ENCODE measurements around the gene AKAP13. TPM values are rescaled to one million over a fixed set of nuclear protein-coding genes. Genes with fewer than 3 reads are reported as not detected.

Gene AKAP13
- polyA plus RNA-seq, 1 of the 3 experiments (the other 2 are of a cell fraction), result 8.4 TPM

DNA sequence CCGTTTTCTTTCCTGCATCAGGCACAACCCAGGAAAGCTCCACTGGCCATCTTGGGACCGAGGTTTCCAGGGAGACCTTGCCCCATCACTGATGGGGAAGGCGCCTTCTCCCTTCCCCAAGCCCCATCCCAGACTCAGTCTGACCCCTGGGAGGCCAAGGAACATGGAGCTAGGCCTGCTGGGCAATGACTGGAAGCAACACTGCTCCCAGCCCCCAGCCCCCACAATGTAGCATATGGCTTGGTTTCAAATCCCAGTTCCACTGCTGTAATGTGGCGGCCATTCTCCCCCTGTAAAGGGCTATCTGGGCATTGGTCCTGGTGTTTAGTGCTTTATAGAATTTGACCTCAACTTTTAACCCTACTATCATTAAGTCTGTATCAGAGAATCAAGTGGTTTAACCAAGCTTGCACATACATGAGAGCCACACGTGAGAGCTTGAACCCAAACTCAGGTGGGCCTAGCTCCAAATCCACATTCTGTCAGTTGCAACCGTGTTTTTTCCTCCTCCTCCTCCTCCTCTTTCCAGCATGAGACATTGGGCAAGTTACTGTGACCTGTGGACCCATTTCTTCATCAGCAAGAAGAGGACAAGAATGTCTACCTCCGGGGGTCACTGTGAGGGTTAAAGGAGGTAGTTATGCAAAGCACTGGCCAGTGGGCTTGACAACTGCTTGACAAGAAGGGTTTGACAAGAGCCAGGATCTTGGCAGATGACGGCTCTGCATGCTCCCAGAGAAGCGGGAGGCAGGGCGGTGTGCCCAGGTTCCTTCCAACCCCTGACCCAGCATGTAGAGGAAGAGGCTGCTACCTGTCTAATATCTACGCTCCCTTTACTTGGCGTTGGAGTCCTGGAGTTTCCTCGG lies 376.9 kb downstream of the AKAP13 start:
- Histone ChIP-seq H3K4me2 (no peak overlapping the region), H3K9ac (no peak overlapping the region), H3K27ac (ENCODE audit: low read depth in 2 of 2, low read length in 1 of 2) (no peak overlapping the region), H4K20me1 (ENCODE audit: insufficient read depth) (no peaks in the 10 kb centered on the region), H3K79me2 (ENCODE audit: insufficient read depth) (no peaks in the 10 kb centered on the region), H2AFZ (ENCODE audit: low read depth) (no peak overlapping the region), H3K9me2 (no peaks in the 10 kb centered on the region), H3K36me3 (replicated peaks in 1 of 2; ENCODE audit: control insufficient read depth in 1 of 2, insufficient read depth in 2 of 2, low read length in 1 of 2) (peaks cover 0 to 12% of the 10 kb centered on the region in 2 experiments), H3K4me3 (ENCODE audit: low read depth in 2 of 2, low read length in 1 of 2) (no peak overlapping the region), H3K4me1 (ENCODE audit: control insufficient read depth in 1 of 2, insufficient read depth in 2 of 2, low read depth in 1 of 2, low read length in 1 of 2) (peaks cover 0 to 43% of the 10 kb centered on the region in 2 experiments; a peak in 1 of 4 replicates), H3F3A (replicated peaks; ENCODE audit: insufficient read depth) (no peaks in the 10 kb centered on the region), H3K9me3 (no peaks in the 10 kb centered on the region), H3K27me3 (ENCODE audit: insufficient read depth) (no peaks in the 10 kb centered on the region)
- no peak for DNase-seq
- CTCF ChIA-PET, result interaction anchor here (1.7 kb wide), 1 partner anchor 11 kb away, joined by 4 read pairs; no protein-coding TSS in a partner anchor
- TF ChIP-seq USF2 (IDR thresholded peaks at IDR 0.05; ENCODE audit: borderline replicate concordance, low read depth, low read length), result no peak
- TF ChIP-seq EZH2phosphoT487 (IDR thresholded peaks at IDR 0.05; ENCODE audit: borderline replicate concordance, low read depth), result no peak
- TF ChIP-seq FOXM1 (IDR thresholded peaks at IDR 0.05; ENCODE audit: low read depth), result no peak
- WGBS (ENCODE audit: low lambda C conversion rate), result 90% methylated on average over 12 of the region's 13 CpGs
- POLR2A ChIA-PET, result no interaction called here

GRCh38 chr15:85757939-85758654 lies 377.7 kb downstream of the AKAP13 start:
- H3F3A ChIP-seq (replicated peaks; ENCODE audit: insufficient read depth), result no peaks in the 10 kb centered on the region
- H3K27ac ChIP-seq (ENCODE audit: low read depth in 2 of 2, low read length in 1 of 2), result no peak overlapping the region
- no peaks in the 10 kb centered on the region for H4K20me1 ChIP-seq (ENCODE audit: insufficient read depth)
- H3K4me1 ChIP-seq (ENCODE audit: control insufficient read depth in 1 of 2, insufficient read depth in 2 of 2, low read depth in 1 of 2, low read length in 1 of 2), result peaks cover 0 to 47% of the 10 kb centered on the region in 2 experiments; a peak in 1 of 4 replicates
- WGBS (ENCODE audit: low lambda C conversion rate), result 98% methylated on average over 14 of the region's 17 CpGs
- H3K27me3 ChIP-seq (ENCODE audit: insufficient read depth), result no peaks in the 10 kb centered on the region
- no peak overlapping the region for H3K4me3 ChIP-seq (ENCODE audit: low read depth in 2 of 2, low read length in 1 of 2)
- no peak for DNase-seq
- ChIA-PET POLR2A (no interaction called here), CTCF (interaction anchor here (1.7 to 2.5 kb wide), 2 partner anchors 12 to 74 kb away, joined by 4 to 8 read pairs; no protein-coding TSS in a partner anchor)
- TF ChIP-seq SIN3A (IDR thresholded peaks at IDR 0.05; ENCODE audit: borderline replicate concordance, low read depth, low read length) (no peak), TAF1 (IDR thresholded peaks at IDR 0.05; ENCODE audit: borderline replicate concordance, low read depth, low read length) (no peak), EZH2phosphoT487 (IDR thresholded peaks at IDR 0.05; ENCODE audit: borderline replicate concordance, low read depth) (no peak), MEF2A (IDR thresholded peaks at IDR 0.05; ENCODE audit: borderline replicate concordance, low read depth) (no peak), EP300 (IDR thresholded peaks at IDR 0.05; ENCODE audit: borderline replicate concordance in 1 of 2, low read depth in 1 of 2, low read length in 1 of 2) (no peak), RFX5 (IDR thresholded peaks at IDR 0.05; ENCODE audit: low read length) (no peak), CHD2 (IDR thresholded peaks at IDR 0.05; ENCODE audit: low read length, partially characterized antibody) (no peak)
- TF ChIP-seq, protein P1, sequence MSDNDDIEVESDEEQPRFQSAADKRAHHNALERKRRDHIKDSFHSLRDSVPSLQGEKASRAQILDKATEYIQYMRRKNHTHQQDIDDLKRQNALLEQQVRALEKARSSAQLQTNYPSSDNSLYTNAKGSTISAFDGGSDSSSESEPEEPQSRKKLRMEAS (IDR thresholded peaks at IDR 0.05; ENCODE audit: low read depth), result no peak
- TF ChIP-seq, protein P2, sequence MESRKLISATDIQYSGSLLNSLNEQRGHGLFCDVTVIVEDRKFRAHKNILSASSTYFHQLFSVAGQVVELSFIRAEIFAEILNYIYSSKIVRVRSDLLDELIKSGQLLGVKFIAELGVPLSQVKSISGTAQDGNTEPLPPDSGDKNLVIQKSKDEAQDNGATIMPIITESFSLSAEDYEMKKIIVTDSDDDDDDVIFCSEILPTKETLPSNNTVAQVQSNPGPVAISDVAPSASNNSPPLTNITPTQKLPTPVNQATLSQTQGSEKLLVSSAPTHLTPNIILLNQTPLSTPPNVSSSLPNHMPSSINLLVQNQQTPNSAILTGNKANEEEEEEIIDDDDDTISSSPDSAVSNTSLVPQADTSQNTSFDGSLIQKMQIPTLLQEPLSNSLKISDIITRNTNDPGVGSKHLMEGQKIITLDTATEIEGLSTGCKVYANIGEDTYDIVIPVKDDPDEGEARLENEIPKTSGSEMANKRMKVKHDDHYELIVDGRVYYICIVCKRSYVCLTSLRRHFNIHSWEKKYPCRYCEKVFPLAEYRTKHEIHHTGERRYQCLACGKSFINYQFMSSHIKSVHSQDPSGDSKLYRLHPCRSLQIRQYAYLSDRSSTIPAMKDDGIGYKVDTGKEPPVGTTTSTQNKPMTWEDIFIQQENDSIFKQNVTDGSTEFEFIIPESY (IDR thresholded peaks at IDR 0.05; ENCODE audit: borderline replicate concordance, low read depth), result no peak
- H3K79me2 ChIP-seq (ENCODE audit: insufficient read depth), result no peaks in the 10 kb centered on the region
- no peak overlapping the region for H3K4me2 ChIP-seq
- H3K9me3 ChIP-seq, result no peaks in the 10 kb centered on the region
- no peak overlapping the region for H2AFZ ChIP-seq (ENCODE audit: low read depth)
- peaks cover 0 to 12% of the 10 kb centered on the region in 2 experiments for H3K36me3 ChIP-seq (replicated peaks in 1 of 2; ENCODE audit: control insufficient read depth in 1 of 2, insufficient read depth in 2 of 2, low read length in 1 of 2)
- H3K9me2 ChIP-seq, result no peaks in the 10 kb centered on the region
- H3K9ac ChIP-seq, result no peak overlapping the region

Measured in SK-N-SH (cell line).